Stimulated activated CD8-positive, alpha-beta memory T cell treated with anti-CD3 and anti-CD28 coated beads, Interleukin-15, amount 100 ng/mL, for 1 hour (primary cell): Measurements from ENCODE around the gene ITGAE.
"Not testable (repeated sequence)": the region's sequence is repeated elsewhere in the genome, so short reads cannot be mapped to it uniquely, and the experiment has no call there.

Experiments
- DNase-seq: peaks from one replicate; pipeline ENCODE4 v3.0.0-alpha.2; 2020; ENCODE audit warnings: low read depth

The ITGAE gene

DNA sequence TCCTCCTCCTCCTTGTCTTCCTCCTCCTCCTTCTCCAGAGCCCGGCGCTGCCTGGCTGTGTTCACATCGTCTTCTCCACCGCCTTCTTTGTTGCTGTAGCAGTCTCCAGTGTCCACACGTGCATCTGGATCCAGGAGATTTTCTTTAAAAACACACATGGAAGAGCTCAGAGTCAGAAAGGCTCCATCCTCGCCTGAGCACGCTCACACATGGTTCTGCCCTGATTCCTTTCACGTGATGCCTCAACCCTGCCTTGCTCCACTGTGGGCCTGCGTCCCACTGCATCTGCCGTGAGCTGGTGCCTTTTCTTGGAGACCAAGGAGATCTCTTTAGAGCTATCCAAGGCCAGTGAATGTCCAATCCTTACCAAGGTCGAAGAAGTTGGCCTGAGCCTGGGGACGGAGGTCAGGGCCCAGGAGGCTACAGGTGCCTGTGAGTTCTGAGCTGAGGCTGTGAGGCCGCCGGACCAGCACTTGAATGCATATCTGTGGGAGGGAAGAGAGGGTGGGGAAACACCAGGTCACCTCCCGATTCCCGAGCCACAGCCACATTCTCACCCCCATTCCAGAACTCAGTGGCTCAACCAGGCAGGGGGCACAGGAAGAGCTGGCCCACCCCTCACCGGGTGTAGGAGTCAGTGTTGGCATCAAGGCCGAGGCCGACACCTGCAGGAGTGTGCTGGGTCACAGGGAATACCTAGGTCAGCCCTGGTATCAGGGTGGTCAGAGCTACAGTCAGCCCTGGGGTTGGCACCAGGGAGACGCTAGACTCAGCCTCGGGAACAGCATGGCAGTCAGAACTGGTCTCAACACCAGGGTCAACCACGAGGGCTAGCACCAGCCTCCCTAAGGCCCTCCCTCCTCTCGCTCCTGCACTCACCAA, 39.7 kb downstream of the ITGAE start:
- no peak for DNase-seq

DNA sequence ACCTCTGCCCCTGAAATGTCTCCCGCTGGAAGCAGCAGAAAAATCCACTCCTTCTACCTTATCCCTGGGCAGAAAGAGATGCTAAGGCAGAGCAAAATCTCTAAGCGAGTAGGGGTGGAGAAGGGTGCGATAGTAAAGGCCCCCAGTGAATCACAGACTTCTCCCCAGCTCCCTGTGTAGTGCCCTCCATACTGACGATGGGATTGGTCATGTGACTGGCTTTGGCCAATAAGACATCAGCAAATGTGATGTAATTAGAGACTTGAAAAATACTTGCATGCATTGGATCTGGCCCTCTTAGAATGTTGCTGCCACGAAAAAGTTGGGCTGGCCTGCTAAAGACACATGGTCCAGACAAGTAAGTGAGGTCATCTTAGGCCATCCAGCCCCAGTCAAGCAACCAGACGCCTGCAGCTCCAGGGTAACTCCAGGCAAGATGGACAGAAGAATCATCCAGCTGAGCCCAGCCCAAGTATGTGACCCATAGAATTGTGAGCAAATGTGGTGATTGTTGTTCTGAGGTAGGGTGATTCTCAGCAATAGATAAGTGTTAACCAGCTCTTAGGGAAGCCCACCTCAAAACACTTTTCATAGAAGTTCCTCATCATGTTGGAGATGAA, 41.3 kb downstream of the ITGAE start:
- no peak for DNase-seq

DNA sequence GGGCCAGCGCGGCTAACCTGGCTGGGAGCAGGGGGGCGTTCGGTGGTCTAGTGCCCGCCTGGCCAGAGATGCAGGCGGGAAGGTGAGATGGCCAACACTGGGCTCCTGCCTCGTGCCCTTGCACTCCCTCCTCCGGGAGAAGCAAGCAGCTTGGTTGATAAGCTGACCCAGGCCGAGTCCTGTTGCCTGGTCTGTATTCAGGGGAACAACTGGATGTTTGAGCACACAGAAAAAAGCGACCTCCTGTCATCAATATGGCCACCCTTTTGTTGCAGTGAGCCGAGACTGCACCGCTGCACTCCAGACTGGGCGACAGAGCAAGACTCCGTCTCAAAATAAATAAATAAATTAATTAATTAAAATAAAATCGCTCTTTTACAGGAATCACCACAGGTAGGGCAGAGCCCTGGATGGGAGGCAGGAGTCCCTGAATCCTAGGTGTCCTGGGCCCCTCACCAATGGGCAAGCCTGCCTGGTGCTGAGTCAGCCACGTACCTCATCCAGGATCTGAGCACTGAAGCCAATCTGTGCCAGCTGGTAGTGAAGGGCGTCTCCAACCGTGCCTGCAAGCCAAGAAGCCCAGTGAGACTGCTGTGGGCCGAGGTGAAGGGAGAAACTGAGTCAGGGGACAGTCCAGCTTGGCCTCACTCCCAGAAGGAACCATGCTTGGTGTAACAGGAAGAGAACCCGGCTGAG, 45.5 kb downstream of the ITGAE start:
- DNase-seq: no peak

DNA sequence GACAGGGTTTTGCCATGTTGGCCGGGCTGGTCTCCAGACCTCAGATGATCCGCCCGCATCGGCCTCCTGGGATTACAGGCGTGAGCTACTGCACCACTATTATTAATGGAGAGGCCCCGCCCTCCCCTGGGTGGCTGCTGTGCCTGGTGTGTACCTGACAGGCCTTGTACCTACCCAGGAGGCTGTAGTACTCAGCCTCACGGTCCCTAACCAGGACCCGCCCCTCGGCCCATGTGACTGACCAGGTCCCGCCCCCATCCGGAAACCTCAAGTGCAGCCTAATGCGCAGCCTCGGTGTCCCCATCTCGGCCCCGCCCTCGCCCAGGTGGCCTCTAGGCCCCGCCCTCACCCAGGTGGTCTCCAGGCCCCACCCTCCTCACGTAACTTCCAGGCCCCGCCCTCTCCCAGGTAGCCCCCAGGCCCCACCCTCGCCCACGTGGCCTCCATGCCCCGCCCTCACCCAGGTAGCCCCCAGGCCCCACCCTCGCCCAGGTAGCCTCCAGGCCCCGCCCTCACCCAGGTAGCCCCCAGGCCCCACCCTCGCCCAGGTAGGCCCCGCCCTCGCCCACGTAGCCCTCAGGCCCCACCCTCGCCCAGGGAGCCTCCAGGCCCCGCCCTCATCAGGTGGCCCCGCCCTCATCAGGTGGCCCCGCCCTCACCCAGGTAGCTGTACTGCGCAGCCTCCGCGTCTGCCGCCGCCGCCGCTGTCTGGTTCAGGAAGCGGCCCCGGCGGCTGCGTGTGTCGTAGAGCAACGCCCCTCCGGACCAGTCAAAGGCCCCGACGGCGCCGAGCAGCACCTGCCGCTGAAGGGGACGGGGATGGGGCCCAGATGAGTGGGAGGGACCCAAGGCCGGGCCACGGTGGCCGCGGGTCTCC, 46.3 kb downstream of the ITGAE start:
- peak; percentile 47 for DNase-seq

DNA sequence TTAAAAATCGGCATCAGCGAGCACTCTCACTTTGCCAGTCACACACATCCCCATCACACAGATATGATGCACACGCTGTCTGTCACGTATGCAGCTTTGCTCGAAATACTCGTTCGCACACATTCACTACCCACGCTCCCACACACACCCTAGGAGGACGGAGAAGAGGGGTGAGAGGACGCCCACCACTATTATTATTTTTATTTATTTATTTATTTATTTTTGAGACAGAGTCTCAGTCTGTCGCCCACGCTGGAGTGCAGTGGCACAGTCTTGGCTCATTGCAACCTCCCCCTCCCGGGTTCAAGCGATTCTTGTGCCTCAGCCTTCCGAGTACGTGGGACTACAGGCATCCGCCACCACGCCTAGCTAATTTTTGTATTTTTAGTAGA, 46.9 kb downstream of the ITGAE start:
- DNase-seq: no peak

DNA sequence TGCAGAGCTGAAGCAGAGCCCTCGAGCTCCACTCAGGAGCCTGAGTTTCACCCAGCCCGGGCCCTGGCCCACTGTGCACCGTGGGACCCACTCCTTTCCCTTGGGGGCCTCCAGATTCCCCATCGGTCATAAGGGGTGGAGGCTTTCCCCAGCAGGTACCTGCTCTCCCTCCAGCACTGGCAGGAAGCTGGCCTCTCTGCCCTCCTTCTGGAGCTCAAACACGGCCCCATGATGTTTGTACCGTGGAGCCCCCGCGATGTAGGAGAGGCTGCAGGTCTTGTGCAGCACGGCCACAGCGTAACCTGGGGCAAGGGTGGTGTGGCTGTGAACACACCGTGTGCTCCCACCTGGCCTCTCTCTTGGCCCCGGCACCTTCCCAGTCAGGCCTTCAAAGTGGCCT, 47.4 kb downstream of the ITGAE start:
- no peak for DNase-seq

DNA sequence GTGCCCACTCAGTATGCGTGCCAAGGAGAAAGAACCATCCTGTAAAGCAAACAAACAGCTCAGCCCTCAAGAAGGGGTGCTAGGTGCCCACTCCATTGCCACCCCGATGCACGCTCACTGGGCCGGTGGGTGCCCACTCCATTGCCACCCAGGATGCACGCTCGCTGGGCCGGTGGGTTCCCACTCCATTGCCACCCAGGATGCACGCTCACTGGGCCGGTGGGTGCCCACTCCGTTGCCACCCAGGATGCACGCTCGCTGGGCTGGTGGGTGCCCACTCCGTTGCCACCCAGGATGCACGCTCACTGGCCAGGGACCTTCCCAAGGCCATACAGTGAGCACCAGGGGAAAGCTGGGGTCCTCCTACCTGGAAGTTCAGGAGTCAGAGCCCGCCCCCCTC, 49.2 kb downstream of the ITGAE start:
- no peak for DNase-seq

DNA sequence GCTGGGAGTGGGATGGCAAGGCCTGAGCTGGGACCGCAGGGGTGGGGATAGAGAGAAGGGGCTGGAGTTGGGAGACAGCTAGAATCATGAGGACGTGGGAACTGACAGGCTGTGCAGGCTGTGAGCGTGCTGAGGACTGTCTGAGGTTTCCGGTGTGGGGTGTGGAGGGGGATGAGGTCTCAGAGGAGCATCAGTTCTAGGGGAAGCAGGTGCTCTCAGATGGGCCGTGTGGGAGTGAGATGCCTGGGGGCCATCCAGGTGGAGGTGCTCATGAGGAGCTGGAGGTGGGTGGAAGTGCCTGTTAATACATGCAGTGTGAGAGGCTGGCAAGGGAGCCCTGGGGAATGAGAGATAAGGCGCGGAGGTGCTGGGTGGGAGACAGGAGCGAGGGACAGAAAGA, 50.1 kb downstream of the ITGAE start:
- DNase-seq: no peak

DNA sequence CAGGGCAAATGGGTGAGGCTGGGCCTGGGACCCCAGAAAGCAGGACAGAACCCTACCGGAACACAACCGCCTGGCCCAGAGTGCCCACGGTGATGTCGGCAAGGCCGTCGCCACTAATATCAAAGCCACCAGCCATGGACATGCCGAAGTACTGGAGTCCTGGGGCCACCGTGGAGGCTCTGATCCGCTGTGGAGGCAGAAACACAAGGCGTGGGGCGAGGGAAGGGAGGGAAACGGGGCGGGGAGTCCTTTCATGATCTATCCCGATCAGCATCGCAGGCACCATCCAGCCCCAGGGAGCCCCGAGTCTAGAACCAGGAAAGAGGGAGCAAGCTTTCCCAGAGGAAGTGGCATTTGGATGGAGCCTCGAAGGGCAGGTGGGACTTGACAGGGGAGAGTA, 50.7 kb downstream of the ITGAE start:
- no peak for DNase-seq

DNA sequence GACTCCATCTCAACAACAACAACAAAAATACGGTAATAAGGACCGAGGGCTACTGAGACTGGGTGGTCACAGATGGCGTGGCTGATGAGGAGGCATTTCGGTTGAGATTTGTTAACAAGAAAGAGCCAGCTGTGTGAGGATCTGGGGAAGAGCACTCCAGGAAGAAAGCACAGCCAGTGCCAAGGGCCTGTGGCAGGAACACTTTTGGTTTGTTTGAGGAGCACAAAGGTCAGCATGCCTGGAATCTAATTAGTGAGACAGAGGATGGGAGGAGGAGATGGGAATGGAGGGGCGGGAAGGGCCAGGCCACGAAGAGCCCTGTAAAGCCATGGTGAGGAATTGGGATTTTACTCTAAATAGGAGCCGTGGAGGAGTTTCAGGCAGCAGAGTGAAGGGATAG, 52.4 kb downstream of the ITGAE start:
- no peak for DNase-seq

DNA sequence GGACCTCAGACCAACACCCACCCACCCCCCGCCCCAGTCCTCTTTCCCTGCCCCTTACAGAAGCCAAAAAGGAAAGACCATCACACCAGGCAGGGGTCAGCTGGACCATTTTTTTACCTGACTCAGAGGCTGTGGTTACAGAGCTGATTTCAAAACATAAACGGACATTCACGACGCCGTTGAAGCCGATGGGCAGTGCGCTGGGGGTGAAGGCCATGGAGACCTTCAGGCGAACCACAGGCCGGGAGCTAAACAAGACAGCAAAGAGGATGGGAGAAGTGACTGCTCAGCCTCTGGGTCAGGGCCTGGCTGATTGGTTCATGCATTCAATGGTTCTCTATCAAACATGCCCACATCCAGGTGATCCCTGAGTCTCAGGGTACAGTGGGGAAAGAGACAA, 53.2 kb downstream of the ITGAE start:
- no peak for DNase-seq

DNA sequence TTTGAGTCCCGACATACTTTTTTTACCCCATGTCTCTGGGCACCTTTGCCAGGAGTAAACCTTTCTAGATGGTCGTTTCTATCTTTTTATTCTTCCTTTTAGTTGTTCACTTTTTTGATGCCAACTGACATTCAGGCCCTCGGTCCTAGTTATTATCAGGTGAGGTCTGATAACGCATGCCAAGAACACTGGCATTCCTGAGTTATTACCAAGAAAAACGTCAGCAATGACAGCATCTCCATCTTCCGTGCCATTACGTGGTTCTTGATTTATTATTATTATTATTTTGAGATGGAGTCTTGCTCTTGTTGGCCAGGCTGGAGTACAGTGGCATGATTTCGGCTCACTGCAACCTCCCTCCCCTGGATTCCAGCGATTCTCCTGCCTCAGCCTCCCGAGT, 55.9 kb downstream of the ITGAE start:
- DNase-seq: no peak

DNA sequence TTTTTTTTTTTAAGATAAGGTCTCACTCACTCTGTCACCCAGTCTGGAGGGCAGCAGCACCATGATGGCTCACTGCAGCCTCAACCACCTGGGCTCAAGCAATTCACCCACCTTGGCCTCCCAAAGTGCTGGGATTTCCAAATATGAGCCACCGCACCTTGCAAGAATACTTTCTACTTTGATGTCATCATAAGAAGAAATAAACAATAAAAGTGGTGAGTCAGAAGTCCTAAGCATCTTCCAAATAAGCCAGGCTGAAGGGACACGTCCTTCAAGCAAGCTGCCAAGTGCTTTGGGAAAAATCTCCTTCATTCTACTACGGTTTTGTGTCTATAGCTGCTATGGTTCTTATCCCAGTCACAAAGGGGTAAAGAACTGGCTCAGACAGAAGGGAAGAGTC, 57.0 kb downstream of the ITGAE start:
- no peak for DNase-seq

DNA sequence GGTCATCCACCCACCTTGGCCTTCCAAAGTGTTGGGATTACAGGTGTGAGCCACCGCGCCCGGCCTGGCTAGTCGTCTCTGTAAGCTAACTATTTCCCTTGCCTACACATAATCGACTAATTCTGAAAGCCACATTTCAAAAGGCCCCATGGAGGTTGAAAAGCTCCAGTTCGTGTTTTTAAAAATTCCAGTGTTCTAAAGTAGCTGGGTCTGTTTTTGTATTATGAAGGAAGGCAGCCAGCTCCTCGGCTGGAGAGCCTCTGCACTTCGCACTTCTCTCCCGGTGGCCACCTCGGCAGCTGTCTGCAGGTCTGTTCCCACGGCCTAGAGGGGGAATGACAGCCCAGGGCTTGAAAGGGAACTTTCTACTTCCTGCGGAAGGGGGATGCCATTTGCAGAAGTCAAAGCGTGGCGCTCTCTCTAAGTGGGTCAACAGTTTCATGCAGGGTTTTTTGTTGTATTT, 60.3 kb downstream of the ITGAE start:
- DNase-seq: no peak

DNA sequence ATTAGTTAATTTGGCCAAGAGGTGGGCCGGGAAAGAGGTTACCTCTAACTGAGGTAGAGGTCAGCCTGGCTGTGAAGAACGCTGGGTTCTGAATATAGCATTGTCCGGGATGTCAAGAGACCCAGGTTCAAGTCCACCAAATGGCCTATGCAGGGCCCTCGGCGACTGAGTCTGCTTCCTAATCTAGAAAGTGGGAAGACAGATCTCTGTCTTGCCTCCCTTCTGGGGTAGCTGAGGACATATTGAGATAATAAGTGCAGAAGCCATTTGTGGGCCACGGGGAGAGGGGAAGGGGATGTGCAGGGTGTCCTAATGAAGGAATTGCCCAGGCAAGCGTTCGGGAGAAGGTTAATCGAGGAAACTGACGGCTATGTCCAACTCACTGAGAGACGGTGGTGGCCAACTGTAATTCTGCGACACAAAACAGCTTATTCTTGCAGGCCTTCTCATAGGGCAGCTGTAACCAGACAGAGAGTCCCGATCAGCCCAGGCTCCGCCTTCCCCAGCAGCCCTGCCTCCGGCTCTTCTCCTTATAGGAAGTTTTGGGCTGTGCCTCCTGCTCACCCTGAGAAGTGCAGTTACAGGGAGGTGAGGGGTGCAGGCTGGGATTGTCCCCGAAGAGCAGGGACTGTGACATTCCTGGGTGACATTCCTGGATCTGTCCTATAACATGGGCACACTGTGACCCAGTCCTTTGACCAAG, 61.4 kb downstream of the ITGAE start:
- DNase-seq: no peak

DNA sequence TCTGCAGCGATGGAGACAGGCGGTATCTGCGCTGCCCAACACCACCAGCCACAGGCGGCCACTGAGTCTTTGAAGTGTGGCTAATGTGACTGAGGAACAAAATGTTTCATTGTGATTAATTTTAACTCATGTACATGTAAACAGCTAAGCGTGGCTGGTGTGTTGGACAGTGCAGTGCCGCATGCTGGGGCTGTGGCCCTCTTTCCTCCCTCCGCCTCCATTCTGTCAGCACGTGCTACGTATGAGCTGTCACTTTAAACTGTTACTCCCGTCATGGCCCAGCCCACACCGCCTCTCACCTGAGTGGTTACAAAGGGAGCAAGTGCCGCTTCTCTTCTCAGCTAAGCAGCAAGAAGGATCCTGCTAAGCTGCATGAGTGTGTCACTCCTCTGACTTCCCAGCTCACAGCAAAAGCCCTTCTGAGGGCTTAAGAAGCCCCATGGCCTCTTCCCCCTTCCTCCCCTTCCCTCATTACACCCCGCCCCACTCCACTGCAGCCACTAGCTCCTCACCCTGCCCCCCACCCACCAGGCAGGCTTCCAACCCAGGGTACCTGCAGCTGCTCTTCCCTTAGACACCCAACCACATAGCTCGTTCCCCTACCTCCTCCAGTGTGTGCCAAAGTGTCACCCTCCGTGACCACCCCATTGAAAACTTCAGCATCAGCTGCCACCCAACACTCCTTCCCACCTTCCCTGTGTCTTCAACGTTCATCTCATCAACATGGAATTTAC, 62.3 kb downstream of the ITGAE start:
- no peak for DNase-seq

DNA sequence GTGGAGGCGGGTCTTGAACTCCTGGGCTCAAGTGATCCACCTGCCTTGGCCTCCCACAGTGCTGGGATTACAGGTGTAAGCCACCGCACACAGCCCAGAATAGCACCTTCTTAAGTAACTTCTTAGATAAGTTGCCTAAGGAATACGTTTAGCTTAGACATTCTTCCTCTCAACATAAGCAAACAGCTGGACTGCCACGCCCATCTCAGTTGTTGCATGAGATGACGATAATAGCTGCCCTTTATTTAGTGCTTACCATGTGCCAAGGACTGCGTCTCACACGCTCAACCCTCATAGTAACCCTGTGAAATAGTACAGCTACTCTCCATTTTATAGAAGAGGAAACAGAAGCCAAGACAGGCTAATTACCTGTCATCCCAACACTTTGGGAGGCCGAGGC, 65.5 kb downstream of the ITGAE start:
- no peak for DNase-seq

DNA sequence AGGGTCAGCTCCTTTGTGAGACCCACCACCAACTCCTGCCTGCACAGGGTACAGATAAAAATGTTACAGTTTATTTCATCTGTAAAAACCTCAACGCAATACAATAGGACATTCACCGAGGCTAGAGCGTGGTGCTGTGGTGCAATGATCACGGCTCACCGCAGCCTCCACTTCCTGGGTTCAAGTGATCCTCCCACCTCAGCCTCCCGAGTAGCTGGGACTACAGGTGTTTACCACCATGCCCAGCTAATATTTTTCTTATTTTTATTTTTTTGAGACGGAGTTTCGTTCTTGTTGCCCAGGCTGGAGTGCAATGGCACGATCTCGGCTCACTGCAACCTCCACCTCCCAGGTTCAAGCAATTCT, 66.1 kb downstream of the ITGAE start:
- DNase-seq: not testable (repeated sequence)

DNA sequence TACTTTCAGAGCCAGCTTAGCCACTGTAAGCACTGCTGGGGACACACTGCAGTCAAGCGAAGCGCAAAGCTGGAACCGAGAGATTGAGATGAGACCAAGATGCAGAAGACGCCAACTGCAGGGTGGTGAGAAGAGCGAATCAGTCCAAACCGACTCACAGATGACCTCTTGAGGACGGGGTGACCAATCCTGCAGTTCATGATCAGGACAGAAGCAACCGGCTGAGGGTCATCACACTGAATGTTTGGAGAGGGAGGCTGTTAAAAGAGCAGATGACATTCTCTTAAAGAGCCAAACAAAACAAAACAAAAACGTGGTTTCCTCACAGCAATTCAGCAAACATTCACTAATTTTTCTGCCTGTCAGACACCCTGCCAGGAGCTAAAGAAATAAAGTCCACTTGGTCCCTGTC, 68.8 kb downstream of the ITGAE start:
- DNase-seq: no peak

DNA sequence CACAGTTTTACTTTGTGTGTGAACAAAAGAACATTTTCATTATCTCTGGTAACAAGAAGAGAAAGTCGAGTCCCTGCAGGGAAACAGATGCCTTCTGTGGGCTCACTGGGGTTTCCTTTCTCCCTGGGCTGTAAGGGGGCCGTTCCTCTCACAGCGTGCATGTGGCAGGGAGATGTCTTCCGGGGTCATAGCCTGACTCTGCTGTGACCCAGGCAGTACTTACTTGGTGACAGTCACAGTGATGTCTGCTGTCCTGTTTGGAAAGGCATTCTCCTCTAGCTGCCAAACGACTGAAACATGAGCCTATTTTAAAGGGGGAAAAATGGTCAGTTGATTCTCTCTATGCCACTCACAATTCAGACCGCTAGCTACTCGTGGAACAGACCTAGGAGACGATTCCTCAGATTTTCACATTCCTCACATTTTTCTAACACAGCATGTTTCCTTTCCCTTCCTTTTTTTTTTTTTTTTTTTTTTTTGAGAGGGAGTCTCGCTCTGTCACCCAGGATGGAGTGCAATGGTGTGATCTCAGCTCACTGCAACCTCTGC, 70.0 kb downstream of the ITGAE start:
- no peak for DNase-seq

DNA sequence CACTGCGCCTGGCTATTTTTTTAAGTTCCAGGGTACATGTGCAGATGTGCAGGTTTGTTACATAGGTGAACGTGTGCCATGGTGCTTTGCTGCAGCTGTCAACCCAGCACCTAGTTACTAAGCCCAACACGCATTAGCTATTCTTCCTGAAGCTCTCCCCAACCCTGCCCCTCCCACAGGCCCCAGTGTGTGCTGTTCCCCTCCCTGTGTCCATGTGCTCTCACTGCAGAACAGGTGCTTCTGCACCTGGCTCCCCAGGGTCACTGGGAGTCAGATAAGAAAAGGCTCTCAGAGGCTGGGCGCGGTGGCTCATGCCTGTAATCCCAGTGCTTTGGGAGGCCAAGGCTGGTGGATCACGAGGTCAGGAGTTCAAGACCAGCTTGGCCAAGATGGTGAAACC, 71.1 kb downstream of the ITGAE start:
- no peak for DNase-seq
